Gastroesophageal sphincter (tissue), 3 donors: Measurements from ENCODE around the gene ITGB1BP1.

Experiments used
- CTCF ChIP-seq, 4 experiments: fragments of 200-600 bp in 2 of 4; fragments of 450-650 bp in 2 of 4; sonication (generic) in 1 of 4; IDR thresholded peaks; one replicate each; pipeline ENCODE4 v1.5.1; 2017 to 2019; ENCODE audit warnings: antibody characterized with exemption in 4 of 4, mild to moderate bottlenecking in 2 of 4, moderate library complexity in 2 of 4
- EP300 ChIP-seq: sonication (generic); formaldehyde crosslinking; IDR thresholded peaks from one replicate; pipeline ENCODE4 v1.6.1; 2017; ENCODE audit warnings: antibody characterized with exemption, mild to moderate bottlenecking
- POLR2A ChIP-seq, 2 donors: fragments of 450-650 bp; IDR thresholded peaks; one replicate each; pipeline ENCODE4 v1.6.1; 2017; ENCODE audit warnings: antibody characterized with exemption in 2 of 2, mild to moderate bottlenecking in 2 of 2, moderate library complexity in 1 of 2
- POLR2AphosphoS5 ChIP-seq: sonication (generic); formaldehyde crosslinking; IDR thresholded peaks from one replicate; pipeline ENCODE4 v1.6.1; 2017; ENCODE audit warnings: antibody characterized with exemption

- TF ChIP-seq CTCF (IDR thresholded peaks at IDR 0.05) (no peak), POLR2A (IDR thresholded peaks at IDR 0.05) (no peak), EP300 (no peak), POLR2AphosphoS5 (no peak)
Observed at GRCh38 chr2:9405636-9406035, 17.7 kb downstream of the ITGB1BP1 start.
